Esophagus muscularis mucosa (tissue), 4 donors: Measurements from ENCODE around the gene MLST8. TPM values are rescaled to one million over a fixed set of nuclear protein-coding genes. Genes with fewer than 3 reads are reported as not detected.
A peak's percentile ranks its signal among the peaks of the same experiment; 100 is the strongest.

Source experiments
- DNase-seq: peaks from one replicate; pipeline ENCODE4 v3.0.0-alpha.2; 2017; ENCODE audit errors: extremely low spot score
- H3K27ac ChIP-seq, 4 donors: fragments of 200-600 bp; sonication (generic); replicated peaks in 1 of 4; 1 replicate in 3 of 4; 2 replicates in 1 of 4; pipeline ENCODE4 v1.5.1; 2016 to 2019; ENCODE audit warnings: mild to moderate bottlenecking in 1 of 4
- H3K27me3 ChIP-seq, 4 donors: fragments of 200-600 bp; sonication (generic); one replicate each; pipeline versions ENCODE4 v1.5.1 to v1.6.0; 2016 to 2019
- H3K36me3 ChIP-seq, 4 donors: fragments of 200-600 bp; sonication (generic); one replicate each; pipeline ENCODE4 v1.5.1; 2016 to 2019
- H3K4me1 ChIP-seq, 4 donors: fragments of 200-600 bp; sonication (generic); one replicate each; pipeline ENCODE4 v1.5.1; 2016 to 2019
- H3K4me3 ChIP-seq, 4 donors: fragments of 200-600 bp; sonication (generic); 1 replicate in 2 of 4; 2 replicates in 2 of 4; pipeline ENCODE4 v1.5.1; 2016 to 2019; ENCODE audit warnings: mild to moderate bottlenecking in 4 of 4, moderate library complexity in 1 of 4
- H3K9me3 ChIP-seq, 4 donors: fragments of 200-600 bp; sonication (generic); 1 replicate in 3 of 4; 2 replicates in 1 of 4; pipeline ENCODE4 v1.5.1; 2016 to 2019
- EP300 ChIP-seq: sonication (generic); formaldehyde crosslinking; IDR thresholded peaks from one replicate; pipeline ENCODE4 v1.6.1; 2017; ENCODE audit warnings: antibody characterized with exemption
- POLR2A ChIP-seq: fragments of 450-650 bp; IDR thresholded peaks from one replicate; pipeline ENCODE4 v1.6.1; 2017; ENCODE audit warnings: antibody characterized with exemption, moderate library complexity, mild to moderate bottlenecking, low read depth
- POLR2AphosphoS5 ChIP-seq, 2 donors: sonication (generic); formaldehyde crosslinking; IDR thresholded peaks; one replicate each; pipeline ENCODE4 v1.6.1; 2017; ENCODE audit warnings: antibody characterized with exemption in 2 of 2
- WGBS: methylation state at CpG from one replicate; pipeline ENCODE4 v1.1.5; 2018; 5-methylcytosine and 5-hydroxymethylcytosine counted together
- intact Hi-C: fragments of 100-400 bp; cut with DNase I; formaldehyde crosslinking; loops from one replicate; pipeline ENCODE4 v1.15.1; 2023
- total RNA-seq, 4 donors: library from RNA; depleted of rRNA; stranded (reverse); fragments of >200 nt; gene quantifications; one replicate each; pipeline versions ENCODE4 v1.1.0 to v1.2.1, GENCODE V29; 2016
- TF ChIP-seq, protein P1 (sequence below), 3 experiments: fragments of 200-600 bp in 2 of 3; fragments of 450-650 bp in 1 of 3; sonication (generic) in 2 of 3; IDR thresholded peaks; one replicate each; pipeline ENCODE4 v1.5.1; 2017 to 2019; ENCODE audit warnings: antibody characterized with exemption in 3 of 3, mild to moderate bottlenecking in 2 of 3, moderate library complexity in 1 of 3

MLST8 gene
- total RNA-seq, 4 donors from 2014 or later: 23.7 to 62.8 (median 36.3) TPM

GRCh38 chr16:2209258-2210008 lies 4.2 kb downstream of the MLST8 start:
- Histone ChIP-seq H3K27me3 (no peaks in the 10 kb centered on the region), H3K9me3 (no peaks in the 10 kb centered on the region), H3K27ac (no peak overlapping the region), H3K4me1 (peaks cover 40 to 56% (median 50%) of the 10 kb centered on the region in 4 donors), H3K4me3 (no peak overlapping the region), H3K36me3 (peaks cover 20 to 49% (median 45%) of the 10 kb centered on the region in 4 donors)
- intact Hi-C loops: loop anchor here (5.0 kb wide), 1 partner anchor 47 kb away; no protein-coding TSS in a partner anchor
- no peak for DNase-seq
- WGBS: 85% methylated on average over 8 of the region's 29 CpGs
- TF ChIP-seq, protein P1, sequence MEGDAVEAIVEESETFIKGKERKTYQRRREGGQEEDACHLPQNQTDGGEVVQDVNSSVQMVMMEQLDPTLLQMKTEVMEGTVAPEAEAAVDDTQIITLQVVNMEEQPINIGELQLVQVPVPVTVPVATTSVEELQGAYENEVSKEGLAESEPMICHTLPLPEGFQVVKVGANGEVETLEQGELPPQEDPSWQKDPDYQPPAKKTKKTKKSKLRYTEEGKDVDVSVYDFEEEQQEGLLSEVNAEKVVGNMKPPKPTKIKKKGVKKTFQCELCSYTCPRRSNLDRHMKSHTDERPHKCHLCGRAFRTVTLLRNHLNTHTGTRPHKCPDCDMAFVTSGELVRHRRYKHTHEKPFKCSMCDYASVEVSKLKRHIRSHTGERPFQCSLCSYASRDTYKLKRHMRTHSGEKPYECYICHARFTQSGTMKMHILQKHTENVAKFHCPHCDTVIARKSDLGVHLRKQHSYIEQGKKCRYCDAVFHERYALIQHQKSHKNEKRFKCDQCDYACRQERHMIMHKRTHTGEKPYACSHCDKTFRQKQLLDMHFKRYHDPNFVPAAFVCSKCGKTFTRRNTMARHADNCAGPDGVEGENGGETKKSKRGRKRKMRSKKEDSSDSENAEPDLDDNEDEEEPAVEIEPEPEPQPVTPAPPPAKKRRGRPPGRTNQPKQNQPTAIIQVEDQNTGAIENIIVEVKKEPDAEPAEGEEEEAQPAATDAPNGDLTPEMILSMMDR (IDR thresholded peaks at IDR 0.05): no peak
- no peak for TF ChIP-seq POLR2AphosphoS5 (IDR thresholded peaks at IDR 0.05)
- TF ChIP-seq POLR2A: no peak
- TF ChIP-seq EP300: no peak

DNA sequence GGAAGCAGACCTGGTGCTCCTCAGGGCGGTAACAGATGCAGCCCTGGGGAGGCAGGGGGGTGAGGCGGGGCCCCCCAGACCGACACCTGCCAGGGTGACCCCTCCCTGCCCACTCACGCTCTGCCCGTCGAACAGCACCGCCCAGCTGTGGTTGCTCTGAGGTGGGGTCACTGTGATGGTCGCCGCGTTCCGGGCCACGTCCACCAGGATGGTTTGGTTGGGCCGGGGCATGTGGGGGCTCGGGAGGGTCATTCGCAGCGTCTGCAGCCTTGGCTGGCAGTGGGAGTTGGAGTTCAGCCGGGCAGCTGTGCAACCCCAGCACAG lies 4.7 kb downstream of the MLST8 start:
- intact Hi-C loops: loop anchor here (5.0 kb wide), 1 partner anchor 48 kb away; no protein-coding TSS in a partner anchor
- H3K4me1 ChIP-seq: peaks cover 37 to 51% (median 44%) of the 10 kb centered on the region in 4 donors
- no peak overlapping the region for H3K4me3 ChIP-seq
- TF ChIP-seq POLR2AphosphoS5 (IDR thresholded peaks at IDR 0.05) (no peak), EP300 (no peak)
- no peak for DNase-seq
- no peaks in the 10 kb centered on the region for H3K9me3 ChIP-seq
- no CpG with 5 or more reads among the region's 17 CpGs for WGBS
- H3K27ac ChIP-seq: no peak overlapping the region
- H3K36me3 ChIP-seq: peaks cover 20 to 49% (median 45%) of the 10 kb centered on the region in 4 donors
- H3K27me3 ChIP-seq: no peaks in the 10 kb centered on the region

DNA sequence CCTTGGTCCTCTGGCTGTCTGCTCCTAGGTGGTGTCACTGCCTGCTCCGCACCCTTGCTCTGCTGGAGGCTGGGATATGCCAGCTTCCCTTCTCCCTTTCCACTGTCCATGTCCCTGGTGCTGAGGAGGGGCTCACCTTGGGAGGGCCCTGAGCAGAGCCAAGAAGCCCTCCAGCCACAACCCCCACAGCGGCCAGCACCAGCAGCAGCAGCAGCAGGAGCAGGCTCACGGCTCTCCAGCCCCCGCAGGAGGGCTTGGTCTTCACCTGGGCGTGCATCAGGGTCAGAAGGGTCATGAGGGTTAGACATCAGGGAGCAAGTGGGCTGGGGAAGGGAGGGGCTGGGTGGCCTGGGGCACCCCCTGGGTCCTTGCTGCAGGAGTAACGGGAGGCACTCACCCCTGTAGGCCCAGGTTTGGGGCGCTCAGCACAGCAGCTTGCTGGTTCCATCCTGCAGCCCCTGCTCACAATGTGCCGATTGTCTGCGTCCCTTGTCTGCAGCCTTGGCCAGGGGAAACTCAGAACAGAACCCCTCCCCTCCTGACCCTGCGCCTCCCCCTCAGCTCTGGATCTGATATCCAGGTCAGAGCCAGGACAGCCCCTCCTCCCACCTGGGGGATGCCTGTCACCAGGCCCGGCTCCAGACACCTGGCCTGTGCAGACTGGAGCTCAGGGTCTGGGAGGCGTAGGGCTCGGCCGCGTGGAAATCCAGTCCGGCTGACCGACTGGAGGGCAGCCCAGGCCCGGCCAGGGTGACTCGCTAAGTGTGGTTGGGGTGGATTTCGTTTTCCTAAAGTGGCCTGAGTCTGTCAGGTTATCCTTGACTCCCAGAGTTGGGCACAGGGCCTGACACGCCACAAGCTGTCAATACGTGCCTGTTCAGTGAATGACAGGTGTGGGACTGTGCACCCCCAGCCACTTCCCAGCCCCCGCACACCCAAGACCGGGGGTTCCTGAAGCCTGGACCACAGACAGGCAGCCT lies 5.4 kb downstream of the MLST8 start, which contains the start of gene BRICD5:
Gene BRICD5, minus strand, starts transcription at position 478 of the 980 bp plus-strand sequence. Its CDS starts 30 bp downstream, at position 448.
- intact Hi-C loops: loop anchor here (5.0 kb wide), 1 partner anchor 48 kb away; no protein-coding TSS in a partner anchor
- Histone ChIP-seq H3K4me1 (peaks cover 37 to 56% (median 49%) of the 10 kb centered on the region in 4 donors), H3K4me3 (no peak within 1 kb of the TSS), H3K36me3 (peaks cover 20 to 49% (median 45%) of the 10 kb centered on the region in 4 donors), H3K9me3 (no peaks in the 10 kb centered on the region), H3K27ac (no peak within 1 kb of the TSS), H3K27me3 (no peaks in the 10 kb centered on the region)
- WGBS: 48% methylated on average over 2 of the region's 24 CpGs
- TF ChIP-seq EP300: no peak
- TF ChIP-seq POLR2A: no peak
- TF ChIP-seq, protein P1 (IDR thresholded peaks at IDR 0.05): no peak
- TF ChIP-seq POLR2AphosphoS5 (IDR thresholded peaks at IDR 0.05): no peak
- DNase-seq: no peak

DNA sequence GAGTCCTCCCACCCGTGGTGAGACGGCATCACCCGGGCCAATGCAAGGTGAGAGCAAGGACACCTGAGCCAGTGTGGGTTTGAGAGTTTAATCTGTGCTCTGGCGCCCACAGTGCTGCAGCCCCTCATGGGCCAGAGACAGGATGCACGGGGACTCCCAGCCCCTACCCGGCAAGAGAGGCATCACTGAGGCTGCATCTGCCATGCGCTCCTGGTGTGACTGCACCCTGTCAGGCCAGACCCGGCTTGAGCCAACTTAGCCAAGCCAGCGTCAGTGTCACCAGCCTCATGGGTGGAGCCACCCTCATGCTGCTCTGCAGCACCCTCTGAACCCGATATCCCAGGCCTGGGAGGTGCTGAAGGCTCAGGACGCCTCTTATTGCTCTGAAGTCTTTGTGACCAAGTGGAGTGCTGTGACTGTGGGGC lies 6.7 kb downstream of the MLST8 start:
- peaks cover 26 to 46% (median 41%) of the 10 kb centered on the region in 4 donors for H3K4me1 ChIP-seq
- DNase-seq: no peak
- TF ChIP-seq EP300 (no peak), POLR2A (no peak), POLR2AphosphoS5 (IDR thresholded peaks at IDR 0.05) (no peak)
- TF ChIP-seq, protein P1 (IDR thresholded peaks at IDR 0.05): no peak
- no peak overlapping the region for H3K4me3 ChIP-seq
- intact Hi-C loops: loop anchor here (5.0 kb wide), 1 partner anchor 50 kb away; no protein-coding TSS in a partner anchor
- peaks cover 20 to 43% (median 39%) of the 10 kb centered on the region in 4 donors for H3K36me3 ChIP-seq
- no peaks in the 10 kb centered on the region for H3K9me3 ChIP-seq
- 79% methylated on average over 4 of the region's 11 CpGs for WGBS
- peak overlapping the region in 1 of 4 donors; percentile 1 for H3K27ac ChIP-seq
- no peaks in the 10 kb centered on the region for H3K27me3 ChIP-seq
